GM23248 (cell line): Measurements from ENCODE around the gene SMARCA2. TPM values are rescaled to one million over a fixed set of nuclear protein-coding genes. Genes with fewer than 3 reads are reported as not detected.

Source experiments
- DNase-seq: peaks from one replicate; pipeline ENCODE4 v3.0.0-alpha.2; 2015
- H2AFZ ChIP-seq: fragments of 200-600 bp; sonication (generic); 2 replicates; pipeline ENCODE4 v1.6.1; 2016; ENCODE audit warnings: antibody characterized with exemption
- H3F3A ChIP-seq: fragments of 200-600 bp; sonication (generic); 2 replicates; pipeline ENCODE4 v1.6.1; 2016; ENCODE audit warnings: mild to moderate bottlenecking, antibody characterized with exemption, mixed run types; ENCODE audit not compliant: insufficient read depth
- H3K27ac ChIP-seq: fragments of 200-600 bp; sonication (generic); 2 replicates; pipeline ENCODE4 v1.5.1; 2016; ENCODE audit warnings: mild to moderate bottlenecking
- H3K27me3 ChIP-seq: fragments of 200-600 bp; sonication (generic); replicated peaks from 2 replicates; pipeline ENCODE4 v1.6.1; 2016; ENCODE audit warnings: mild to moderate bottlenecking; ENCODE audit not compliant: insufficient read depth
- H3K36me3 ChIP-seq: fragments of 200-600 bp; sonication (generic); 2 replicates; pipeline ENCODE4 v1.6.1; 2016; ENCODE audit warnings: low read depth, mild to moderate bottlenecking
- H3K4me1 ChIP-seq: fragments of 200-600 bp; sonication (generic); 2 replicates; pipeline ENCODE4 v1.6.1; 2016; ENCODE audit warnings: mild to moderate bottlenecking; ENCODE audit not compliant: insufficient read depth
- H3K4me2 ChIP-seq: fragments of 200-600 bp; sonication (generic); one replicate; pipeline ENCODE4 v1.6.1; 2016; ENCODE audit warnings: mild to moderate bottlenecking; ENCODE audit not compliant: unreplicated experiment
- H3K4me3 ChIP-seq: fragments of 200-600 bp; sonication (generic); 2 replicates; pipeline ENCODE4 v1.5.1; 2016; ENCODE audit warnings: mild to moderate bottlenecking
- H3K79me2 ChIP-seq: fragments of 200-600 bp; sonication (generic); 2 replicates; pipeline ENCODE4 v1.6.1; 2016; ENCODE audit warnings: mild to moderate bottlenecking; ENCODE audit not compliant: insufficient read depth
- H3K9ac ChIP-seq: fragments of 200-600 bp; sonication (generic); 2 replicates; pipeline ENCODE4 v1.6.1; 2016; ENCODE audit warnings: mild to moderate bottlenecking
- H3K9me2 ChIP-seq: fragments of 200-600 bp; sonication (generic); 2 replicates; pipeline ENCODE4 v1.6.1; 2016; ENCODE audit warnings: mixed run types, mild to moderate bottlenecking, moderate library complexity; ENCODE audit not compliant: insufficient read depth
- H3K9me3 ChIP-seq: fragments of 200-600 bp; sonication (generic); one replicate; pipeline ENCODE4 v1.6.1; 2017; ENCODE audit warnings: low read depth
- H4K20me1 ChIP-seq: fragments of 200-600 bp; sonication (generic); 2 replicates; pipeline ENCODE4 v1.6.0; 2016; ENCODE audit not compliant: insufficient read depth
- EZH2 ChIP-seq: fragments of 200-600 bp; sonication (generic); IDR thresholded peaks from 2 replicates; pipeline ENCODE4 v1.6.1; 2018; ENCODE audit warnings: antibody characterized with exemption, mild to moderate bottlenecking; ENCODE audit not compliant: insufficient read depth, poor library complexity, severe bottlenecking
- EZH2phosphoT487 ChIP-seq: fragments of 200-600 bp; sonication (generic); IDR thresholded peaks from 2 replicates; pipeline ENCODE4 v1.6.1; 2018; ENCODE audit warnings: antibody characterized with exemption, moderate library complexity, mild to moderate bottlenecking, low read depth; ENCODE audit not compliant: insufficient read depth
- WGBS, 2 experiments: methylation state at CpG; one replicate each; pipeline ENCODE4 v1.1.6; 2015 to 2017; ENCODE audit warnings: low lambda C conversion rate in 2 of 2, low coverage in 1 of 2; ENCODE audit errors: missing lambda C conversion rate in 2 of 2; 5-methylcytosine and 5-hydroxymethylcytosine counted together
- in situ Hi-C: fragments of 300-500 bp; cut with MboI; formaldehyde crosslinking; loops from 2 replicates; pipeline ENCODE4 v1.15.0; 2020
- polyA plus RNA-seq: library from polyadenylated mRNA; unstranded; fragments of >200 nt; fragmentation: Nextera tagmentation; extraction: Ambion mirVana; gene quantifications from 2 replicates; pipeline ENCODE4 v1.2.1, GENCODE V29; 2016
- total RNA-seq: library from RNA; depleted of rRNA; stranded (reverse); fragments of >200 nt; shearing (Covaris generic); gene quantifications from 2 replicates; pipeline ENCODE4 v1.2.3, GENCODE V29; 2014

Gene SMARCA2
- total and polyA plus RNA-seq, 2 experiments from 2014 or later: 26.7 to 47.4 TPM

DNA sequence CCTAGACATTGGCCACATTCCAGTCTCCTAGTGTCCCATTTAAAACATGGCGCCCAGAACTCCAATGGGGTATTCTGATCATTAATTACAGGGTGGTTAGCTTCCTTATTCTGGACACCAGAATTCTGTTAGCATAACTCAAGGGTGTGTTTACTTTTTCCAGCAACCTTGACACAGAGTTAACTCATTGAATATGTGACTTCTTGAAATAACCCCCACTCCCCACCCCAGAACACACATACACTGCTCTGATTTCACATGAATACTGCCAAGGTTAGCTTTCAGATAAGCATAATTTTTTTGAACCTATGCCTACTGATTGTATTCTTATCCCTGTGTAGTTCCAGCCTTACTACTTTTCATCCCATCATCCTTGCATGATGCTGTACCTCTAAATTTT lies 151.1 kb downstream of the SMARCA2 start:
- 96 to 100% methylated on average over 1 of the region's 1 CpG for WGBS, 2 experiments
- TF ChIP-seq EZH2phosphoT487: no peak
- no peak for TF ChIP-seq EZH2
- H3K27ac ChIP-seq: no peak overlapping the region

DNA sequence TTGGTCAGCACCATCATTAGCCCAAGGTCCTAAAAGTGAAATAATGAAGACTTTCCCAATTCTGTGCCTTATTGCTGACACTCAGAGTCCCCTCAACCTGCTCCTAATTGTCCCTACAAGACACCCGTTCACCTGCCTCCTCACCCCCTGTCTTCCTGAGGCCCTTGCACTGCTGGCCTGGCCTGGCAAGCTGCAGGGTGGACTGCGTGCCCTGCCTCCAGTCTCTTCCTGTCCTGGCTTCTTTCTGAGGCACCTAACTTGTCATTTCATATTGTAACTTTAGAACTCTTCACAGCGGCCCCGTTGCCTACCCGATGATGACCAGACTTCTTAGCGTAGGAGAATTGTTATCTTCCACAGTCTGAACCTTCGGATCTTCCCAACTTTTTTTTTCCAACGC lies 153.9 kb downstream of the SMARCA2 start:
- H3K4me3 ChIP-seq: no peak overlapping the region
- H3K9me3 ChIP-seq: no peaks in the 10 kb centered on the region
- H4K20me1 ChIP-seq: no peaks in the 10 kb centered on the region
- H3F3A ChIP-seq: no peaks in the 10 kb centered on the region
- DNase-seq: no peak
- in situ Hi-C loops: no loop called here
- no peak overlapping the region for H3K9ac ChIP-seq
- H3K36me3 ChIP-seq: 0 out of 2 replicates have a peak, but pooled peaks cover 5% of the 10 kb centered on the region
- H3K27ac ChIP-seq: no peak overlapping the region
- H3K4me2 ChIP-seq: no peak overlapping the region
- TF ChIP-seq EZH2 (no peak), EZH2phosphoT487 (no peak)
- no peaks in the 10 kb centered on the region for H3K9me2 ChIP-seq
- 86 to 88% methylated on average over 8 of the region's 8 CpGs for WGBS, 2 experiments
- H3K27me3 ChIP-seq: no peaks in the 10 kb centered on the region
- no peaks in the 10 kb centered on the region for H3K4me1 ChIP-seq
- H2AFZ ChIP-seq: no peak overlapping the region
- peaks cover 20% of the 10 kb centered on the region for H3K79me2 ChIP-seq

More for the DNA sequence above, 151.1 kb downstream of the SMARCA2 start:
- Histone ChIP-seq H4K20me1 (no peaks in the 10 kb centered on the region), H3K79me2 (peaks cover 43% of the 10 kb centered on the region), H3K4me3 (no peak overlapping the region), H3K9me2 (no peaks in the 10 kb centered on the region), H3K4me2 (no peak overlapping the region), H3F3A (no peaks in the 10 kb centered on the region), H3K36me3 (0 out of 2 replicates have a peak, but pooled peaks cover 5% of the 10 kb centered on the region), H3K4me1 (no peaks in the 10 kb centered on the region), H3K27me3 (no peaks in the 10 kb centered on the region), H3K9me3 (no peaks in the 10 kb centered on the region), H3K9ac (no peak overlapping the region), H2AFZ (no peak overlapping the region)
- in situ Hi-C loops: no loop called here
- DNase-seq: no peak

GRCh38 chr9:2170722-2171121 lies 155.6 kb downstream of the SMARCA2 start:
- no peaks in the 10 kb centered on the region for H3K36me3 ChIP-seq
- H2AFZ ChIP-seq: no peak overlapping the region
- no peaks in the 10 kb centered on the region for H3K9me2 ChIP-seq
- no peaks in the 10 kb centered on the region for H3F3A ChIP-seq
- WGBS, 2 experiments: 94% methylated on average over 6 of the region's 6 CpGs
- no peaks in the 10 kb centered on the region for H3K4me1 ChIP-seq
- H3K79me2 ChIP-seq: peaks cover 6% of the 10 kb centered on the region; the same call in 1 of the 2 replicates
- no peak overlapping the region for H3K4me3 ChIP-seq
- no peaks in the 10 kb centered on the region for H3K9me3 ChIP-seq
- no peak overlapping the region for H3K27ac ChIP-seq
- H3K4me2 ChIP-seq: no peak overlapping the region
- no peaks in the 10 kb centered on the region for H4K20me1 ChIP-seq
- no peak for TF ChIP-seq EZH2
- no peak for TF ChIP-seq EZH2phosphoT487
- in situ Hi-C loops: no loop called here
- DNase-seq: no peak
- H3K27me3 ChIP-seq: no peaks in the 10 kb centered on the region
- no peak overlapping the region for H3K9ac ChIP-seq

GRCh38 chr9:2173170-2173569 lies 158.0 kb downstream of the SMARCA2 start:
- H3K4me2 ChIP-seq: no peak overlapping the region

DNA sequence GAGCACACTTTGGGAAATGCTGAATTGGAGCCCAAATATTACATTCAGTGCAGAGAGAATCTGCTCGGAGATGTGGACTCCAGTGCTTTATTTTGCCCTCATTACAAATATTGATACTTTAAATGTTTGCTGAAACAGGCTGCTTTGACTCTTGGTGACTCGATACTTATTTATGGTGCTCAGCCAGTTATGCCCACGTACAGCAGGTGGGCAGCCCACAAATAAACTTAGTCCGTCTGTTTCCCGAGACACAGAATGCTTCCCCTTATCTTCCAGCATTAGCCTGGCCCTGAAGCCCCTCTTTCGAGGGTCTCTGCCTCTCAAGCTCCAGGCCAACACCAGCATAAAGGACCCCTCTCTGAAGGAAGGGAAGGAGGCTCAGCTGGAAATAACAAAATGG lies 158.7 kb downstream of the SMARCA2 start:
- no peak for DNase-seq
- no peaks in the 10 kb centered on the region for H3K79me2 ChIP-seq
- no peaks in the 10 kb centered on the region for H4K20me1 ChIP-seq
- no peaks in the 10 kb centered on the region for H3K27me3 ChIP-seq
- no peaks in the 10 kb centered on the region for H3F3A ChIP-seq
- no peak overlapping the region for H2AFZ ChIP-seq
- H3K27ac ChIP-seq: no peak overlapping the region
- in situ Hi-C loops: no loop called here
- H3K4me3 ChIP-seq: no peak overlapping the region
- H3K4me2 ChIP-seq: no peak overlapping the region
- 87 to 89% methylated on average over 6 of the region's 6 CpGs for WGBS, 2 experiments
- no peaks in the 10 kb centered on the region for H3K4me1 ChIP-seq
- H3K9me3 ChIP-seq: no peaks in the 10 kb centered on the region
- no peaks in the 10 kb centered on the region for H3K36me3 ChIP-seq
- TF ChIP-seq EZH2 (no peak), EZH2phosphoT487 (no peak)
- no peak overlapping the region for H3K9ac ChIP-seq
- H3K9me2 ChIP-seq: no peaks in the 10 kb centered on the region

More at GRCh38 chr9:2173170-2173569, 158.0 kb downstream of the SMARCA2 start:
- H2AFZ ChIP-seq: no peak overlapping the region
- no peaks in the 10 kb centered on the region for H3K9me2 ChIP-seq
- H3K4me1 ChIP-seq: no peaks in the 10 kb centered on the region
- no peak overlapping the region for H3K9ac ChIP-seq
- H3K79me2 ChIP-seq: no peaks in the 10 kb centered on the region
- no peak for DNase-seq
- H3F3A ChIP-seq: no peaks in the 10 kb centered on the region
- H4K20me1 ChIP-seq: no peaks in the 10 kb centered on the region
- no peak overlapping the region for H3K4me3 ChIP-seq
- no peaks in the 10 kb centered on the region for H3K9me3 ChIP-seq
- in situ Hi-C loops: no loop called here
- H3K36me3 ChIP-seq: no peaks in the 10 kb centered on the region
- H3K27me3 ChIP-seq: no peaks in the 10 kb centered on the region
- WGBS, 2 experiments: 97 to 100% methylated on average over 1 of the region's 1 CpG
- TF ChIP-seq EZH2 (no peak), EZH2phosphoT487 (no peak)
- H3K27ac ChIP-seq: no peak overlapping the region
